K562 (cell line): ENCODE data around the gene SPINT2.

Experiments used
- CTCF ChIP-seq, 3 experiments: IDR thresholded peaks in 2 of 3; conservative IDR thresholded peaks in 1 of 3; 2 replicates each; pipeline ENCODE4 v1.5.1; 2011 to 2012; ENCODE audit warnings: low read length in 3 of 3, mild to moderate bottlenecking in 3 of 3, control low read depth in 2 of 3, improper control_type of control experiment in 1 of 3, inconsistent platforms in 1 of 3, low read depth in 1 of 3, mixed read lengths in 1 of 3, moderate library complexity in 1 of 3; ENCODE audit not compliant: insufficient read depth in 2 of 3
- EGR1 ChIP-seq: fragments of 450-650 bp; conservative IDR thresholded peaks from 2 replicates; pipeline ENCODE4 v1.6.1; 2017; ENCODE audit warnings: mild to moderate bottlenecking
- FOXK2 ChIP-seq, 2 experiments: fragments of 450-650 bp; IDR thresholded peaks in 1 of 2; conservative IDR thresholded peaks in 1 of 2; 2 replicates each; pipeline ENCODE4 v1.6.1; 2016; ENCODE audit warnings: low read depth in 2 of 2, mild to moderate bottlenecking in 1 of 2
- ILK ChIP-seq: fragments of 450-650 bp; IDR thresholded peaks from 2 replicates; pipeline ENCODE4 v1.6.1; 2016; ENCODE audit warnings: missing genetic modification characterization, low read depth, mild to moderate bottlenecking, missing compliant biosample characterization, moderate library complexity, borderline replicate concordance
- MTF1 ChIP-seq: fragments of 250-450 bp; sonication (Bioruptor Pico); IDR thresholded peaks from 2 replicates; pipeline ENCODE4 v1.9.0; 2021; ENCODE audit warnings: moderate library complexity, mild to moderate bottlenecking, inconsistent platforms, borderline replicate concordance
- MXI1 ChIP-seq: IDR thresholded peaks from 2 replicates; pipeline ENCODE4 v1.6.1; 2011; ENCODE audit warnings: low read depth, mild to moderate bottlenecking, improper control_type of control experiment, low read length
- PATZ1 ChIP-seq: fragments of 250-450 bp; sonication (Bioruptor Pico); IDR thresholded peaks from 2 replicates; pipeline ENCODE4 v1.5.0; 2020; ENCODE audit warnings: mild to moderate bottlenecking, borderline replicate concordance
- PML ChIP-seq: IDR thresholded peaks from 2 replicates; pipeline ENCODE4 v1.6.1; 2012; ENCODE audit warnings: low read length, inconsistent platforms
- POLR2AphosphoS5 ChIP-seq: IDR thresholded peaks from 2 replicates; pipeline ENCODE4 v1.6.1; 2011; ENCODE audit warnings: mild to moderate bottlenecking, low read depth, low read length, moderate library complexity; ENCODE audit not compliant: control insufficient read depth, insufficient read depth
- SIN3A ChIP-seq, 2 experiments: fragments of 150-350 bp in 1 of 2; IDR thresholded peaks; 2 replicates each; pipeline ENCODE4 v1.6.1; 2011 to 2016; ENCODE audit warnings: borderline replicate concordance in 2 of 2, low read depth in 2 of 2, low read length in 2 of 2, mild to moderate bottlenecking in 2 of 2, moderate library complexity in 2 of 2; ENCODE audit not compliant: control insufficient read depth in 1 of 2
- TBP ChIP-seq: optimal IDR thresholded peaks from 2 replicates; pipeline ENCODE3; 2011; ENCODE audit warnings: low read depth, low read length, improper control_type of control experiment
- ZNF589 ChIP-seq: fragments of 200-800 bp; sonication (Bioruptor generic); IDR thresholded peaks from 2 replicates; pipeline ENCODE4 v1.6.1; 2016; ENCODE audit warnings: low read depth, missing genetic modification characterization, missing compliant biosample characterization
- TF ChIP-seq, protein P1 (sequence below): fragments of 450-650 bp; IDR thresholded peaks from 2 replicates; pipeline ENCODE4 v1.6.1; 2017; ENCODE audit warnings: mild to moderate bottlenecking, moderate library complexity
- TF ChIP-seq, protein P2 (sequence below), 3 experiments: fragments of 200-800 bp in 1 of 3; fragments of 250-450 bp in 1 of 3; fragments of 450-650 bp in 1 of 3; sonication (Bioruptor Pico) in 1 of 3; sonication (Bioruptor generic) in 1 of 3; formaldehyde crosslinking in 1 of 3; IDR thresholded peaks; 2 replicates each; pipeline versions ENCODE4 v1.6.1 to v1.8.0; 2016 to 2022; ENCODE audit warnings: mild to moderate bottlenecking in 2 of 3, missing genetic modification characterization in 2 of 3, missing compliant biosample characterization in 1 of 3, moderate library complexity in 1 of 3

DNA sequence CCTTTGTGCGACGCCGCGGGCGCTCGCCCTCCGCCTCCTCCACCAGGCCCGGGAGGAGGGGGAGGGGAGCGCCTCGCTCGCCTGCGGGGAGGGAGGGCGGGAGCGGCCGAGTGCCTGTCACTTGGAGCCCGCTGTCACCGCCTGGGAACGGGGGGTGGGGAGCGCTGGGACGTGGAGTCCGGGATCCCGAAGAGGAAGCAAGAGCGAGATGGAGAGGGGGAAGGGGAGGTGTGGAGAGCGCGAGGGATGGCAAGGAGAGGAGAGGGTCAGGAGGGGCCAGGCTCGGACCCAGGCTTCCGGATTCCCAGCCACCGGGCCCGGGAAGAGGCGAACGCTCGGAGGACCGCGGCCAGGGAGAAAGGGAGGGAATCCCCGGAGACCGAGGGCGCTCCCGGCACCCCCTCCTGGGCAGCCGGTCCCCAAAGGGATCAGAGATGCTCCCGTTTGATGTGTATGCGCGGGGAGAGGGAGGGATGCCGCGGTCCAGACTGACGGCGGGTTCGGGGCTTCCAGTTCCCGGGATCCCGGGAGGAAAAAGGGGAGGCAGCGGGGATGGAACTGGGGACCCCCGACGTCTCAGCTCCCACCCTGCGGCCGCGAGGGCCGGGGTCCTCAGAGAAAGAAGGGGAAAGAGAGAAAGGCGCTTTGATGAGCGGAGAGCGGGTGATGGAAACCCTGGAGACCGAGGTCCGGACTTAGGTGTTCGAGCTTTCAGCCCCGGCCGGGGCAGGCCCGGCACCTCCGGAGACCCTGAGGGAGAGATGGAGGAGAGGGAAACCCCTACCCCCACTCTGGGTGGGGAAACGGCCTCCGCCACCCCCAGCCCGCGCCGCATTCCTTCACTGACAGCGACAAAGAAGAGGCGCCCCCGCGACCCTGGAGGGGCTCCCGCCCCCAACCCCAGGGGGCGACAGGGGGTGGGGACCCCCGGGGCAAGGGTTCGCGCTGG lies 35.6 kb upstream of the SPINT2 start:
- no peak for TF ChIP-seq TBP
- TF ChIP-seq, protein P1, sequence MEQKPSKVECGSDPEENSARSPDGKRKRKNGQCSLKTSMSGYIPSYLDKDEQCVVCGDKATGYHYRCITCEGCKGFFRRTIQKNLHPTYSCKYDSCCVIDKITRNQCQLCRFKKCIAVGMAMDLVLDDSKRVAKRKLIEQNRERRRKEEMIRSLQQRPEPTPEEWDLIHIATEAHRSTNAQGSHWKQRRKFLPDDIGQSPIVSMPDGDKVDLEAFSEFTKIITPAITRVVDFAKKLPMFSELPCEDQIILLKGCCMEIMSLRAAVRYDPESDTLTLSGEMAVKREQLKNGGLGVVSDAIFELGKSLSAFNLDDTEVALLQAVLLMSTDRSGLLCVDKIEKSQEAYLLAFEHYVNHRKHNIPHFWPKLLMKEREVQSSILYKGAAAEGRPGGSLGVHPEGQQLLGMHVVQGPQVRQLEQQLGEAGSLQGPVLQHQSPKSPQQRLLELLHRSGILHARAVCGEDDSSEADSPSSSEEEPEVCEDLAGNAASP: no peak
- TF ChIP-seq PML: no peak
- TF ChIP-seq ILK (tag): no peak
- TF ChIP-seq EGR1: no peak
- no peak for TF ChIP-seq MTF1 (CRISPR knock-in tag)
- TF ChIP-seq, protein P2, sequence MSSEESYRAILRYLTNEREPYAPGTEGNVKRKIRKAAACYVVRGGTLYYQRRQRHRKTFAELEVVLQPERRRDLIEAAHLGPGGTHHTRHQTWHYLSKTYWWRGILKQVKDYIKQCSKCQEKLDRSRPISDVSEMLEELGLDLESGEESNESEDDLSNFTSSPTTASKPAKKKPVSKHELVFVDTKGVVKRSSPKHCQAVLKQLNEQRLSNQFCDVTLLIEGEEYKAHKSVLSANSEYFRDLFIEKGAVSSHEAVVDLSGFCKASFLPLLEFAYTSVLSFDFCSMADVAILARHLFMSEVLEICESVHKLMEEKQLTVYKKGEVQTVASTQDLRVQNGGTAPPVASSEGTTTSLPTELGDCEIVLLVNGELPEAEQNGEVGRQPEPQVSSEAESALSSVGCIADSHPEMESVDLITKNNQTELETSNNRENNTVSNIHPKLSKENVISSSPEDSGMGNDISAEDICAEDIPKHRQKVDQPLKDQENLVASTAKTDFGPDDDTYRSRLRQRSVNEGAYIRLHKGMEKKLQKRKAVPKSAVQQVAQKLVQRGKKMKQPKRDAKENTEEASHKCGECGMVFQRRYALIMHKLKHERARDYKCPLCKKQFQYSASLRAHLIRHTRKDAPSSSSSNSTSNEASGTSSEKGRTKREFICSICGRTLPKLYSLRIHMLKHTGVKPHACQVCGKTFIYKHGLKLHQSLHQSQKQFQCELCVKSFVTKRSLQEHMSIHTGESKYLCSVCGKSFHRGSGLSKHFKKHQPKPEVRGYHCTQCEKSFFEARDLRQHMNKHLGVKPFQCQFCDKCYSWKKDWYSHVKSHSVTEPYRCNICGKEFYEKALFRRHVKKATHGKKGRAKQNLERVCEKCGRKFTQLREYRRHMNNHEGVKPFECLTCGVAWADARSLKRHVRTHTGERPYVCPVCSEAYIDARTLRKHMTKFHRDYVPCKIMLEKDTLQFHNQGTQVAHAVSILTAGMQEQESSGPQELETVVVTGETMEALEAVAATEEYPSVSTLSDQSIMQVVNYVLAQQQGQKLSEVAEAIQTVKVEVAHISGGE (CRISPR knock-in tag; IDR thresholded peaks at IDR 0.05): no peak
- no peak for TF ChIP-seq PATZ1 (CRISPR knock-in tag)
- TF ChIP-seq POLR2AphosphoS5: no peak
- TF ChIP-seq CTCF (IDR thresholded peaks at IDR 0.05 in 2 of 3, conservative IDR thresholded peaks at IDR 0.05 in 1 of 3; ENCODE audit: insufficient read depth in 2 of 3, low read depth in 1 of 3, low read length in 3 of 3): no peak
- TF ChIP-seq SIN3A (IDR thresholded peaks at IDR 0.05; ENCODE audit: borderline replicate concordance in 2 of 2, control insufficient read depth in 1 of 2, low read depth in 2 of 2, low read length in 2 of 2): no peak
- no peak for TF ChIP-seq FOXK2 (conservative IDR thresholded peaks at IDR 0.05 in 1 of 2, IDR thresholded peaks at IDR 0.05 in 1 of 2; ENCODE audit: low read depth in 2 of 2)
- TF ChIP-seq MXI1: no peak
- no peak for TF ChIP-seq ZNF589 (CRISPR knock-in tag)
